Neural cell (in vitro differentiated cells): ENCODE results near the gene C16orf54. TPM values are rescaled to one million over a fixed set of nuclear protein-coding genes. Genes with fewer than 3 reads are reported as not detected.

Experiments
- H2AFZ ChIP-seq: fragments of 200-600, 300-800 bp; sonication (generic), shearing (Covaris generic); 2 replicates; pipeline ENCODE4 v1.6.0; 2014; ENCODE audit warnings: low read depth, mild to moderate bottlenecking, antibody characterized with exemption, low read length, moderate library complexity
- H3F3A ChIP-seq: fragments of 200-600 bp; shearing (Covaris generic); 2 replicates; pipeline ENCODE4 v1.6.1; 2016; ENCODE audit warnings: mild to moderate bottlenecking, moderate library complexity, mixed read lengths, antibody characterized with exemption, low read length; ENCODE audit not compliant: insufficient read depth, poor library complexity, severe bottlenecking
- H3K27ac ChIP-seq: fragments of 200-600, 300-800 bp; sonication (generic), shearing (Covaris generic); 2 replicates; pipeline ENCODE4 v1.5.1; 2014; ENCODE audit warnings: mild to moderate bottlenecking, low read length, moderate library complexity
- H3K27me3 ChIP-seq: fragments of 300-800, 200-600 bp; sonication (generic), shearing (Covaris generic); 2 replicates; pipeline ENCODE4 v1.6.0; 2014; ENCODE audit warnings: mild to moderate bottlenecking, low read depth, low read length, moderate library complexity; ENCODE audit not compliant: insufficient read depth
- H3K36me3 ChIP-seq: fragments of 300-800, 200-600 bp; sonication (generic), shearing (Covaris generic); 2 replicates; pipeline ENCODE4 v1.5.1; 2014; ENCODE audit warnings: mild to moderate bottlenecking, antibody characterized with exemption, low read length, moderate library complexity; ENCODE audit not compliant: insufficient read depth
- H3K4me2 ChIP-seq: fragments of 300-800, 200-600 bp; sonication (generic), shearing (Covaris generic); 2 replicates; pipeline ENCODE4 v1.6.0; 2014; ENCODE audit warnings: mild to moderate bottlenecking, low read length
- H3K4me3 ChIP-seq: fragments of 300-800, 200-600 bp; sonication (generic), shearing (Covaris generic); 2 replicates; pipeline ENCODE4 v1.5.1; 2014; ENCODE audit warnings: mild to moderate bottlenecking, low read length, moderate library complexity
- H3K79me2 ChIP-seq: fragments of 200-600 bp; shearing (Covaris generic); replicated peaks from 2 replicates; pipeline ENCODE4 v1.6.0; 2014; ENCODE audit warnings: mild to moderate bottlenecking, low read length, moderate library complexity; ENCODE audit not compliant: insufficient read depth
- H3K9ac ChIP-seq: fragments of 300-800, 200-600 bp; sonication (generic), shearing (Covaris generic); 2 replicates; pipeline ENCODE4 v1.6.1; 2016; ENCODE audit warnings: mild to moderate bottlenecking, low read length, mixed read lengths
- H3K9me2 ChIP-seq: fragments of 200-600 bp; shearing (Covaris generic); 2 replicates; pipeline ENCODE4 v1.6.1; 2016; ENCODE audit warnings: mild to moderate bottlenecking, low read length, mixed read lengths; ENCODE audit not compliant: insufficient read depth
- H3K9me3 ChIP-seq: fragments of 200-600, 300-800 bp; sonication (generic), shearing (Covaris generic); 2 replicates; pipeline ENCODE4 v1.6.1; 2016; ENCODE audit warnings: mild to moderate bottlenecking, mixed run types, low read length, moderate library complexity, mixed read lengths
- H4K20me1 ChIP-seq: fragments of 200-600 bp; shearing (Covaris generic); 2 replicates; pipeline ENCODE4 v1.6.1; 2016; ENCODE audit warnings: mild to moderate bottlenecking, mixed run types; ENCODE audit not compliant: insufficient read depth
- CTCF ChIP-seq: fragments of 450-650 bp; IDR thresholded peaks from 2 replicates; pipeline ENCODE4 v1.5.1; 2014; ENCODE audit warnings: antibody characterized with exemption, mild to moderate bottlenecking, moderate library complexity; ENCODE audit not compliant: poor library complexity, severe bottlenecking
- EP300 ChIP-seq: fragments of 450-650 bp; conservative IDR thresholded peaks from 2 replicates; pipeline ENCODE4 v1.6.1; 2014; ENCODE audit warnings: antibody characterized with exemption, mild to moderate bottlenecking, moderate library complexity; ENCODE audit not compliant: poor library complexity, severe bottlenecking
- EZH2 ChIP-seq: fragments of 200-600, 300-800 bp; shearing (Covaris generic), sonication (generic); IDR thresholded peaks from 2 replicates; pipeline ENCODE4 v1.6.1; 2014; ENCODE audit warnings: antibody characterized with exemption, low read length, borderline replicate concordance, mild to moderate bottlenecking; ENCODE audit not compliant: insufficient read depth, poor library complexity, severe bottlenecking
- MXI1 ChIP-seq: fragments of 450-650 bp; conservative IDR thresholded peaks from 2 replicates; pipeline ENCODE4 v1.6.1; 2014; ENCODE audit warnings: antibody characterized with exemption, mild to moderate bottlenecking; ENCODE audit not compliant: poor library complexity, severe bottlenecking
- POLR2AphosphoS5 ChIP-seq: IDR thresholded peaks from 2 replicates; pipeline ENCODE4 v1.6.1; 2012
- RAD21 ChIP-seq: fragments of 450-650 bp; conservative IDR thresholded peaks from 2 replicates; pipeline ENCODE4 v1.6.1; 2014; ENCODE audit warnings: antibody characterized with exemption, mild to moderate bottlenecking, moderate library complexity
- REST ChIP-seq: IDR thresholded peaks from 2 replicates; pipeline ENCODE4 v1.6.1; 2012; ENCODE audit warnings: borderline replicate concordance
- SMC3 ChIP-seq: fragments of 450-650 bp; conservative IDR thresholded peaks from 2 replicates; pipeline ENCODE4 v1.6.1; 2014; ENCODE audit warnings: antibody characterized with exemption, mild to moderate bottlenecking, moderate library complexity; ENCODE audit not compliant: poor library complexity
- TAF1 ChIP-seq: IDR thresholded peaks from 2 replicates; pipeline ENCODE4 v1.6.1; 2012; ENCODE audit warnings: low read depth
- polyA plus RNA-seq: library from polyadenylated mRNA; depleted of rRNA; stranded (reverse); fragments of >200 nt; gene quantifications from 2 replicates; pipeline ENCODE4 v1.2.3, GENCODE V29; 2014

The C16orf54 gene
- polyA plus RNA-seq, 1 donor from 2014 or later, result not detected

- Histone ChIP-seq H3K27me3 (no peaks in the 10 kb centered on the region), H3K4me3 (no peak overlapping the region), H4K20me1 (no peaks in the 10 kb centered on the region), H3K9me3 (no peaks in the 10 kb centered on the region), H3K9me2 (no peaks in the 10 kb centered on the region), H3K79me2 (no peaks in the 10 kb centered on the region), H3K36me3 (no peaks in the 10 kb centered on the region), H3K9ac (no peak overlapping the region), H3K27ac (no peak overlapping the region), H3F3A (no peaks in the 10 kb centered on the region), H3K4me2 (no peak overlapping the region), H2AFZ (no peak overlapping the region)
- TF ChIP-seq POLR2AphosphoS5 (no peak), MXI1 (no peak), EZH2 (no peak), SMC3 (no peak), CTCF (no peak), REST (no peak), EP300 (no peak), TAF1 (no peak)
Measured at GRCh38 chr16:29702269-29702668, 43.5 kb downstream of the C16orf54 start.

- Histone ChIP-seq H3K9me2 (no peaks in the 10 kb centered on the region), H3K9me3 (no peaks in the 10 kb centered on the region), H3K27ac (no peak overlapping the region), H4K20me1 (no peaks in the 10 kb centered on the region), H3F3A (no peaks in the 10 kb centered on the region), H3K79me2 (no peaks in the 10 kb centered on the region), H2AFZ (no peak overlapping the region), H3K27me3 (no peaks in the 10 kb centered on the region), H3K9ac (no peak overlapping the region), H3K36me3 (no peaks in the 10 kb centered on the region), H3K4me2 (no peak overlapping the region), H3K4me3 (no peak overlapping the region)
- TF ChIP-seq REST (no peak), EZH2 (no peak), EP300 (no peak), TAF1 (no peak), SMC3 (no peak), POLR2AphosphoS5 (no peak), CTCF (no peak), RAD21 (no peak)
Measured at GRCh38 chr16:29701214-29701555, 44.6 kb downstream of the C16orf54 start.
